ENCODE results near the gene PAXX.

The PAXX gene, protein sequence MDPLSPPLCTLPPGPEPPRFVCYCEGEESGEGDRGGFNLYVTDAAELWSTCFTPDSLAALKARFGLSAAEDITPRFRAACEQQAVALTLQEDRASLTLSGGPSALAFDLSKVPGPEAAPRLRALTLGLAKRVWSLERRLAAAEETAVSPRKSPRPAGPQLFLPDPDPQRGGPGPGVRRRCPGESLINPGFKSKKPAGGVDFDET

DNA sequence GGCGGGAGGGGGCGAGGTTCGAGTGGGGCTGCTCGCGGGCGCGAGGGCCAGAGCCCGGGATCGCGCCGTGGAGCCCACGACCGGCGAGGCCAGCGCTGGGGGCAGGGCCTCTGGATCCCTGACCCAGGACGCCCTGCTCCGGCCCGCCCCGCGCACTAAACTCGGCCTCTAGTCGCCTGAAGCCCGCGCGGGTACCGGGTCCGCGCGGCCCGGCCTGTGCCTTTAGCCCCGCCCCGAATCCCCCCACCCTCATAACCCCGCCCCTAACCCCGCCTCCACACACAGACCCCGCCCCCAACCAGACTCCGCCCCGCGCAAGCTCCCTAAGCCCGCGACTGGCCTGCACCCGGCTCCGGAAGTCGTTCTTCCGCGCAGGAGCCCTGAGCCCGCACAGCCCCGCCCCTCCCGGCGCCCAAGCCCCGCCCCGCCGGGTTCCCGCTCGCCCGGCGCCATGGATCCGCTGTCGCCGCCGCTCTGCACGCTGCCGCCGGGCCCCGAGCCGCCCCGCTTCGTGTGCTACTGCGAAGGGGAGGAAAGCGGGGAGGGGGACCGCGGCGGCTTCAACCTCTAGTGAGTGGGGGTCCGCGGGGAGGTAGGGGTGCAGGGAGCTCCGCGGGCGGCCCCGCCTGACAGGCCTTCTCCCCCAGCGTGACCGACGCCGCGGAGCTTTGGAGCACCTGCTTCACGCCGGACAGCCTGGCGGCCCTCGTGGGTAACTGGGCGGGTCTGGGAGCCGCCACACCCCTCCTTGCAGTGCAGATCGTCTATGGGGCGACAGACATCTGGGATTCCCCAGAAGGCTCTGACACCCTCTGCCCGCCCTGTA lies at the start of gene PAXX:
PAXX (plus strand) TSS at position 430 of the 826 bp plus-strand sequence; CDS start at position 452, 22 bp downstream.
- FAIRE-seq, result no peak

DNA sequence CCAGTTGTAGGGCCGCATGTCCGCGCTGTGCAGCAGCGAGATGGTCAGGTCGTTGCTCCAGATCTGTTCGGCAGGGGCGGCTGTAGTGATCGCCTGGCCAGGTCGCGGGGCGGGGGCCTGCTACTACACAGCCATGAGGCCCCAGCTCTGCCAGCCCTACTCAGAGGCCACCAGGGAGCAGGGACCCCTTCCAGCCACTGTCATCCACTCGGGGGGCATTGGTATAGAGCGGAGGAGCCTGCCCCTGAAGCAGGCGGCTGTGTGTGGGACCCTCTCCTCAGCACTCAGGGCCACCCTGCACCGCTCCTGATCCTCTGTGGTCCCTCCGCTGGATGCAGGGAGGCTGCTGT lies 49.4 kb upstream of the PAXX start:
- no peak for FAIRE-seq

DNA sequence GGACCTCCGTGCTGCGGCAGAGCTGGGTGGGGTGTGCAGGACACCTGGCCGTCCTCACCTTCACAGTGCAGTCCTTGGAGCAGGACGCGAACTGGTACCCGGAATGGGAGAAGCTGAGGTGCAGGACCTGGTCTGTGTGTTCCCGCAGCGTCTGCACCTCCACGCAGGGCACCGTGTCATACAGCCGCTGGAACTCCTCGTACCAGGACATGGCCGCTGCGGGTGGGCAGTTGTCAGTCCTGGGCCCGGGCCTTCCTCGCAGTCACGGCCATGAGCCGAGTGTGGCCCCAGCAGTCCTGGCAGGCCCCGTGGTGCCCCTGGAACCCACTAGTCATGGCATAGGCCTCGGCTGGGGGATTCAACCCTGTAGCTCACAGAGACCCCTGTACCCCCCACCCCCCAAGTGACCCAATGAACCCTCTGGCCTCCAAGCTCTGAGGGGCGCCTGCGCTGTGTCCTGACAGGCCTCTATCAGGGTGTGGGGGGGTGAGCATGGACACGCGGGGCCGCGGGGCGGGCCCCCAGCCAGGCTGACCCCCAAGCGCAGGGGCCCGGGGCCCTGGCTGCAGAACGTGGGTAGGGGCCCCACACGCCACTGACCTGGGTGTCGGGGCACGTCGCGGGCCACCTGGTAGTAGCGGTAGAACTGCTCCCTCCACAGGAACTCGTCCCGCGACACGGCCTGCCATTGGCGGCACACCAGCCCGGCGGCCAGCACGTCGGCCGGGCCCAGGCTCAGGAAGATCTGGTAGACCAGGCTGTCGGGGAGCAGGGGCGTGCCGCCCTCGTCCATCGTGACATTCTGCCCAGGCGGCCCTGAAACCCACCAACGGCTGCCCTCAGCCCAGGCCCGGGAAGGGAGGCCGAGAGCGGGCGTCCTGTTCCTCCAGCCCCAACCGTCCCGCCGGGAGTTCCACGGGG lies 48.7 kb upstream of the PAXX start:
- no peak for FAIRE-seq

DNA sequence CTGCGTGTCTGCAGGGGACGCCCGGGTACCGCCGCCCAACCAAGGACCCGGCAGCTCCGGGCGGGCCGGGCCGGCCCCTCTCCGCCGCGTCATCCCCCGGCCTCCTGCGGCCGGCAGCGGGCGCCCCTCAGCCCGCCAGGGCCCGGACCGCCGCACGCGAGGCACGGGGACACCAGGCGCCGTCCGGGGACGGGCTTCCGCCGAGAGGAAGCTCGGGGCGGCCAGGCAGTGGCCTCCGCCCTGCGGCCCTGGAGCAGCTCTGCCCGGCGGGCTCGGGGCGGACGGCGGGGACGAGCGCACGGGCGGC lies 48.1 kb upstream of the PAXX start:
- FAIRE-seq, result no peak

DNA sequence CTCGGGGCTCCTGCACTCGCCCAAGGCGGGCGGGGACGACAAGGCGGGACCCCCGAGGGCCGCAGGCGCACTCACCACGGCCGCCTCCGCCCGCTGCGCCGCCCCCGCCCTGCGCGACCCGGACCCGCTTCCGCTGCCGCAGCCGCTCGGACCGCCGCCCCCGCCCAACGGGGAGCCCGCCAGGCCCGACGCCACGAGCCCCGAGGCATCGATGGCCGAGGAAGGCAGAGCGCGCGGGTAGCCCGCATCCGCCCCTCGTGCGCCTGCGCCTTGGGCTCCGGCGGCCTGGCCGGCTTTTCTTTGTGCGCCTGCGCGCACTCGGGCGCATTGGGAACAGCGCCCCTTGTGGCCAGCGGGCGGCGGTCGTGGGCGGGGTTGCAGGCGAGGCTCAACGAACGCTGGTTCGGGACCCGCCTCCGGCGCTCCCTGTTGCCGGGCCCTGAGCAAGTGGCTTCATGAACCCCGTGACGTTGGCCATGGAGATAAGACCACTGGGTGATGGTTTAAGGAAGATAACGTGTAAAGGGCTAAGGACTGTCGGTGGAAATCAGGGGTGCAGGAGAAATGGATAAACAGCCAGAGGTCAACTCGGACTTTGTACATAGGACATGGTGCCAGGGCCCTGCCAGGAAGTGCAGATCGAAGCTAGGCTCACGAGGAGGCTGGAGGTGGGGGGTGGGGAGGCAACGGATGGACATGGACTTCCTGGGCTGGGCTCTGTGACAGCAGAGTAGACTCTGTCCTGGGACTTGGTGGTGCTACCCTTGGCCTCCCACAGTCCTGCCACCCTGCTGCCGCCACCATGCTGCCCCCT lies 47.5 kb upstream of the PAXX start, which contains the start of the genes C8G and FBXW5:
C8G (plus strand) TSS at position 725 of the 814 bp plus-strand sequence; CDS start at position 803, 78 bp downstream.
FBXW5 (minus strand) TSS at position 220 of the 814 bp plus-strand sequence. CDS start 655 bp downstream, outside the sequence.
- no peak for FAIRE-seq

DNA sequence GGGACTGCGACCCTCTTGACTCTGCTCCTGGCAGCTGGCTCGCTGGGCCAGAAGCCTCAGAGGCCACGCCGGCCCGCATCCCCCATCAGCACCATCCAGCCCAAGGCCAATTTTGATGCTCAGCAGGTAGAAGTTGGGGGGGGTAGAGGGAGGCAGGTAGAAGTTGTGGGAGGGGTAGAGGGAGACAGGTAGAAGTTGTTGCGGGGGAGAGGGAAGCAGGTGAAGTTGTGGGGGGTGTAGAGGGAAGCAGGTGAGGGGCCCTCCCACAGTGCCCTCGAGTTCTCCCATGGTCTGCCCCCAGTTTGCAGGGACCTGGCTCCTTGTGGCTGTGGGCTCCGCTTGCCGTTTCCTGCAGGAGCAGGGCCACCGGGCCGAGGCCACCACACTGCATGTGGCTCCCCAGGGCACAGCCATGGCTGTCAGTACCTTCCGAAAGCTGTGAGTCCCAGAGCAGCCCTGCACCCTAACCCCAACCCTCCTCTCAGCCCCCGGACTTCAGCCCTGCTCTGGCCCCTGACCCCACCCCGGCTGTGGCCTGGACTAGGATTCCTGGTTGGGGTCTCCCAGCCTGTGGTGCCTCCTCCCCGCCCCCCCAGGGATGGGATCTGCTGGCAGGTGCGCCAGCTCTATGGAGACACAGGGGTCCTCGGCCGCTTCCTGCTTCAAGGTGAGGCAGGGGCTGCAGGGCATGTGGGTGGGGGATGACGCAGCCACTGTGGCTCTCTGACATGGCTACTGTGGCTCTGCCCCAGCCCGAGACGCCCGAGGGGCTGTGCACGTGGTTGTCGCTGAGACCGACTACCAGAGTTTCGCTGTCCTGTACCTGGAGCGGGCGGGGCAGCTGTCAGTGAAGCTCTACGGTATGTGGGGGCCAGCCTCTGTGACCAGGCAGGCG lies 46.6 kb upstream of the PAXX start:
- no peak for FAIRE-seq

DNA sequence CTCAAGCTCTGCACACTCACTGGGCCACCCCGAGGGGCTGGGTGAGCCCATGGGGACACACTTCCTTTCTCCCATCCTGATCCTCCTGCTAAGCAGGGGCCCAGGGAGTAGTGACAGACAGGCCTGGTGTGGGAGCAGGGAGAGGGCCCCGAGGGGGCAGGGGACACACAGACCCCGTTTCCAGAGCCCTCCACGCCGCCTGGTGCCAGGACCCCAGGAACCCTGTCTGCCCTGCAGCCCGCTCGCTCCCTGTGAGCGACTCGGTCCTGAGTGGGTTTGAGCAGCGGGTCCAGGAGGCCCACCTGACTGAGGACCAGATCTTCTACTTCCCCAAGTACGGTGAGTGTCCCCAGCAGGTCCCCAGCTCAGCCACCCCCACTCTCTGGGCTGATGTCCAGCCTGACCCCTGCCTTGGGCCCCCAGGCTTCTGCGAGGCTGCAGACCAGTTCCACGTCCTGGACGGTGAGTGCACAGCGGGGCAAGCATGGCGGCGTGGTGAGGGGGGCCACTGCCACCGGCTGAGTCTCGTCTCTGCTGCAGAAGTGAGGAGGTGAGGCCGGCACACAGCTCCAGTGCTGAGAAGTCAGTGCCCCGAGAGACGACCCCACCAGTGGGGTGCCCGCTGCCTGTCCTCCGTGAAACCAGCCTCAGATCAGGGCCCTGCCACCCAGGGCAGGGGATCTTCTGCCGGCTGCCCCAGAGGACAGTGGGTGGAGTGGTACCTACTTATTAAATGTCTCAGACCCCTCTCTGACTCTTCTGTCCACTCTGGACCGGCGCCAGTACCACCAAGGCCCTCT lies 45.8 kb upstream of the PAXX start:
- FAIRE-seq, result no peak

DNA sequence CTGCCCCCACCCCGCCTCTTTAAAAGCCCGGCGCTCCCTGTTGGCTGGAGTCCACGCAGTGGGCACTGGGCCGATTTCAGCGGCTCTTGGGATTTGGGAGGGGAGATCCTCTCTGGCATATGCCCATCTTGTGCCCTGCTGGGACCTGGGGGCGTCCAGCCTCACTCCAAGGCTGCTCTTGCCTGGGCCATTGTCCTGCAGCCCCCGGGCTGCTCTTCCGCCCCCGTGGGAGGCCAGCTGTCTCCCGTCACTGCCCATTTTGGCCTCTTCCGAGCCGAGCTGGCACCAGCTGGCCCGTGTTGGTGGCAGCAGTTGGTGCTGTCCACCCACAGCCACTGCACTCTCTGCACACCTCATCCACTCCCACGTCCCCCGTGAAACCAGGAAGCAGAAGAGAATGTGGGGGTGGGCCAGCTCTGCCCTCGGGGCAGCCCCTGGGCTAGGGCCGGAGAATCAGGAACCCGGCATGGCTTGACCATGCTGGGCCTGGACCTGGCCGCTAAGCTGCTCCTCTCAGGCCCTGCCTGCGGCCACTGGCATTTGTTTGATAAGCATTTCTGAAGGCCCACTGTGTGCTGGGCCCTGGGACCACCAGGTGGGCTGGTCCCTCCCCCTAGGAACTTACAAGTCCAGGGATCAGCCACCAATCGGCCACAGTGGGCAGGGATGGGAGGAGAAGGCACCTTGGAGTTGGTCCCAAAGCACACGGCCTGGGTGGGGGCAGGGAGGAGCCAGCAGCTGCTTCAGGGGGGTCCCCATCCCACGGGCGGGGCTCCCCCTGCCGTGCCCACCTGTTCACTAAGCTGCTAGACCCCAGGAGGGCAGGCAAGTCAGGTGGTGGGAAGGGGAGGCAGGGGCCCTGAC lies 45.0 kb upstream of the PAXX start:
- no peak for FAIRE-seq

DNA sequence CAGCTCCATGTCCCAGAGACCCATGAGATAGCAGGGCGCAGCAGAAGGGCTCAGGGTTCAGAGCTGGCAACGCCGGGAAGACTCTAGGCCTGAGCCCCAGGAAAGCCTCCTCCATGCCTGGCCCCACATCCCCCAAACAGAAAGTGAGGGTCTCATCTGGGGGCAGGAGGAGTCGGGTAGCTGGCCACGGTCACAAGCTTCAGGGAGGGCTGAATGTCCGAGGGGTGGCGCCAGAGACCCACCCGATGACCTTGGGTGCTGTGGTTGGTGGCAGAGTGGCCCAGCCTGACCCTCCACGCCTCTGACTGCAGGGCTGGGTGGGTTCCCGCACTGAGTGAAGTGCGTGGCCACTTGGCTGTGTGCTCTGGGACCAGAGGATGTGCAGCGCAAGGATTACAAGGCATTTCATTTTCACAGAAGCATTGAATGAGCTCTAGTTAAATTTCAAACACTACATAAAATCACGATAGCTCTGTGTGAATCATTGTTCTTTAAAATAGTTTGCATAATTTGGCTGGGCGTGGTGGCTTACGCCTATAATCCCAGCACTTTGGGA lies 44.2 kb upstream of the PAXX start:
- FAIRE-seq, result no peak

DNA sequence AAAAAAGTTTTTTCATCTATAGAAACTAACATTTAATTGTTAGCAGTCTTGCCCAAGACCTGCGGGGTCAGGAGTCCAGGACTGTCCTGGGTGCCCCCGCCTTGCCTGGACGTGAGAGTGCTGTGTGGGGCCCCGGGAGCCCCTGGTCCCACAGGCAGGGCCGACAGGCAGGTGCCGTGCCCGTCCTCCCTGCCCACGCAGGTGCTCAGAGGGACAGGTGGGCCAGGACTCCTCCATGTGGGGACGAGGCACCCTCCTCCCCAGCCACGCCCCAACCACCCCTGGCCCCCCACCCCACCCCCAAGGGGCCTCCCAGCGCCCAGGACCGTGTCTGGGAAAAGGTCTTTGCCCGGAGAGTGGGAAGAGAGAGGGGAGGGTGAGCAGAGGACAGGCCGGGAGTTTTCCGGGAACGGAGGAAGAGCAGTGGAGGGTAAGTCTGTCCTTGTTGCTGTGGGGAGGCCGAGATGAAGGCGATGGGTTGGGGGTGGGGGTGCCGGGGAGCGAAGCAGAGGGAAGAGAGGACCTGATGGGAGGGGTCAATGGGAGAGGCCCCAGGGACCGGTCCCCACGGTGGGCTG lies 42.9 kb upstream of the PAXX start:
- FAIRE-seq, result no peak

DNA sequence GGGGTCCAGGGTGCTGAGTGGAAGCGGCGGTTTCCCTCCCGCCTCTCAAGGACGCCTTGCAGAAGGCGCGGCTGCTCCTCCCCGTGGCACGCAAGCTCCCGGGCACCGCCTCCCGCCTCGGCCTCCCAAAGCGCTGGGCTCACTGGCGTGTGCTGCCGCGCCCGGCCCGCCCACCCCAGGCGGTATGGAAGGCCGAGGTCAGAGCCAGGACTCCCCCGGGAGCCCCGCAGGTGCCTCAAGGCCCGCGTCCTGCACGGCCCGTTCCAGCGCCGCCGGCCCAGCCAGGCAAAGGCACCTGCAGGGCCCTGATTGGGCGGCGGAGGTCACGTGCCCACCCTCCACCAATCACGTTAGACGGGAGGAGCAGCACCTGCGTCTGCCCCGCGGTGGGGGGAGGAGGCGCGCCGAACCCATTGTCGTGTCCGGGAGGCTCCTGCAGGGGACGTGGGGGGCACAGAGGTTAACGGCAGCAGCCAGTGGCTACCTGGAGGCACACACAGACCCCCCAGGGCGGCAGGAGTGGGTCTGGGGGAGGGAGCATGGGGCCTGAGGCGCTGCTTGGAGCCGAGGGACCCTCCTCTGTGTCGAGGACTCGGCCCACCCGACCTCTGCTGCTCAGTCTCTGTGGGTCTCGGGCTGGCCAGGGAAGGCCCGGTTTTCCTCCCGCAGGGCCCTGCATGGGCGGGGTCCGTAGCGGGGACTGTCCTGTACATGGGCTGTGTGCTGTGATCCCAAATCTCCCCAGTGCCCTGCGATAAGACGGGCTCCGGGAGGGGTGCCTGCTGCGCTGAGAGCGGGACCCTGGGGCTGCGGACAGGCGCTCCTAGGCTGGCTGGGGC lies 42.2 kb upstream of the PAXX start:
- FAIRE-seq, result no peak

DNA sequence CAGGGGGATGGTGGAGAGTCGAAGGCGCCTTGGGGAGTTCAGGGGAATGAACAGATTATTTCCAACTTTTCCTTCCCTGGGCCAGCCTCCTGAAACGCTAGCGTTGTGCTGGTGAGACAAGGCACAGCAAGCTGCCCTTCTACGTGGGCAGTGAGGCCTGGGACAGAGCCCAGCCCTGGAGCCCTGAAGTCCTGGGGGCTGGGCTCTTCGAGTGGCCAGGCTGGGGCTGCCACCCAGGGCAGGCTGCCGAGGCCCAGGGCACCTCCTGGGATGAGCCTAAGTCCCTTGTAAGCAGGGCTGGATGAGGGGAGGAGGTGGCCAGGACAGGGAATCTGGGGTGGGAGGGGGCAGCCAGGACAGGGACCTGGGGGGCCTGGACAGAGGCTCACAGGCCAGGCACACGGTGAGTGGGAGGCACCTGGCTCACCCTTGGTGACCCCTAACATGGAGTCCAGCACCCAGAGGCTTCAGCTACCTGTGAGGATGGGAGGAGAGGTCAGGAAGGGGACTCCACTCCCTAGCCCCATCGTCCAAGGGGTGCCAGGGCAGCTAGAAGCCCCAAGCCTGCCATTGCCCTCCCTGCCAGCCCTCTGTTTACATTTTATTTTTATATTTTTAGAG lies 41.5 kb upstream of the PAXX start:
- no peak for FAIRE-seq

DNA sequence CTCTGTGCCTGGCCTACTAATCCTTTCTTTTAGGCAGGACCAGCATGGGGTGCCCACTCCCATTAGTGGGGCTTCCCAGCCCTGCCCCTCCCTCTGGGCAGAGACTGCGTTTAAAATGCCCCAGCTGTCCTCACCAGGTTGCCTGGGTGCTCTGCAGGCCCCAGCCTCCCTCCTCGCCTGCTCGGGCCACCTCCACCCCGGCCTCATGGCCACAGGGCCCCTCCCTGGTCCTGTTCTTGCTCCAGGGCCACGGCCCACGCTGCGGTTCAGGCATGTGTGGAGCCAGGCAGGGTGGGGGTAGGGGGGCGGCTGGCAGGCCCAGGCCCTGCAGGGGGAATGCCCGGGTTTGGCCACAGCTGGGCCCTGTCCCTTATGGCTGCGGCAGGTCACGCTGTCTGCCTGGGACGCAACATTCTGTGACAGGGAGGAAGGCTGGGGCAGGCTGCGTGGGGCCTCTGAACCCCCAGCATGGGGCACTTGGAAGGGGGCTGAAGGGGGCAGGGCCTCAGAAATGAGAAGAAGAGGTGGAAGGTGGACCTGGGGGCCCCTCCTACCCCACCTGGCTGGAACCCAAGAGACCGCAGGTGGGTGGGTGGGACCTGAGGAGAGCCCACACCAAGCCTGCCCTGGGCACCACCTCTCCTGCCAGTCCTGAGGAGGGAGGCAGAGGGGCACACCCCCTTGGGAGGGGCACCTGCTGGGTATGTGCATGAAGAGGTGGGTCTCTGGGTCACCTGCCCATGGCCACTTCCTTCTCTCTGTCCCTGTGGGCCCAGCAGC lies 40.5 kb upstream of the PAXX start, which contains the start of gene LCN12:
LCN12 (plus strand) TSS at position 733 of the 780 bp plus-strand sequence. CDS start 55 bp downstream, outside the sequence.
- FAIRE-seq, result no peak

DNA sequence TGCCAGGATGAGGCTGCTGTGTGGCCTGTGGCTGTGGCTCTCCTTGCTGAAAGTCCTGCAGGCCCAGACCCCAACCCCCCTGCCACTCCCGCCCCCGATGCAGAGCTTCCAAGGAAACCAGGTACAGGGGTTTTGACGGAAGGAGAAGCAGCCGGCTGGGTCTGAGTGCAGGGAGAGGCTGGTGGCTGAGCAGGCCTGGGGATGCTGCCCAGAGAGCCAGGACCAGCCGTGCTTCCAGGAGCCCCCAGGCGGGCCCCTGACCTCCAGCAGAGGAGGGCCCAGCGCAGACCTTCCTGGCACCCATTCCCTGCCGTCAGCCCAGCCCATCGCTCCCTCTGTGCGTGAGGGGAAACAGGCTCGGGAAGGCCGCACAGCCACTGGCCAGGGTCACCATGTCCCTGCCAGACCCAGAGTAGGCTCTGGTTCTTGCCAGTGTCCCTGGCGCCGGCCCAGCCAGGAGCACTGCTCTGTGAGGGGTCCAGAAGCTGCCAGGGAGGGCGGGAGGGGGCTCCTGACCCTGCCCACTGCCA lies 39.8 kb upstream of the PAXX start:
- FAIRE-seq, result no peak

DNA sequence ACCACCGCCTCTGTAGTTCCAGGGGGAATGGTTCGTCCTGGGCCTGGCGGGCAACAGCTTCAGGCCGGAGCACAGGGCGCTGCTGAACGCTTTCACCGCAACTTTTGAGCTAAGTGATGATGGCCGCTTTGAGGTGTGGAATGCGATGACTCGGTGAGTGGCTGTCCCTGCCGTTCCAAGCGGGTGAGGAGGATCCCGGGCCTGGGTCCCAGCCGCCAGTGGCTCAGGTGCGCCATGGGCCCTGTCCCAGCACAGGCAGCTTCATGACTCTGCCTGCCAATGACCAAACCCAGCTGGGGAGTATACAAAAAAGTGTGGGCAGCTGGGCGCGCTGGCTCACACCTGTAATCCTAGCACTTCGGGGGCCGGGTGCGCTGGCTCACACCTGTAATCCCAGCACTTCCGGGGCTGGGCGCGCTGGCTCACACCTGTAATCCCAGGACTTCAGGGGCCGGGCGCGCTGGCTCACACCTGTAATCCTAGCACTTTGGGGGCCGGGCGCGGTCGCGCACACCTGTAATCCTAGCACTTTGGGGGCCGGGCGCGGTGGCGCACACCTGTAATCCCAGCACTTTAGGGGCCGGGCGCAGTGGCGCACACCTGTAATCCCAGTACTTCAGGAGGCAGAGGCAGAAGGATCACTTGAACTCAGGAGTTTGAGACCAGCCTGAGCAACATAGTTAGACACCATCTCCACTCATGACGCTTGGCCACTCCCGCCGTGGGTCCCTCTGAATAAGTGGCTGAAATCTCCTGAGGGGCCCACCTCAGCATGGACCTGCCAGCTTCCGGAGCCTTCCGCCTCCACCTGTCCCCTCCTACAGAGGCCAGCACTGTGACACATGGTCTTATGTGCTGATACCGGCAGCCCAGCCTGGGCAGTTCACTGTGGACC lies 39.1 kb upstream of the PAXX start:
- FAIRE-seq, result no peak
